ENCODE measurements around the gene EAF1. TPM values are rescaled to one million over a fixed set of nuclear protein-coding genes. Genes with fewer than 3 reads are reported as not detected.
"Not testable (repeated sequence)": the region's sequence is repeated elsewhere in the genome, so short reads cannot be mapped to it uniquely, and the experiment has no call there.

The EAF1 gene
- 10 to 100 TPM; 16.9 to 19.4 (median 18.4) TPM for polyA plus RNA-seq (ENCODE audit: insufficient read length in 4 of 4)

GRCh38 chr3:15427182-15427880 is at the start of gene EAF1, which contains the start of gene METTL6:
EAF1 (plus strand) TSS chr3:15427598; CDS start chr3:15427780, 182 bp downstream.
METTL6 (minus strand) TSS chr3:15427544; CDS start chr3:15426511, 1,033 bp downstream.
- DNase-seq (ENCODE audit: low read depth in 4 of 4, low spot score in 3 of 4): peak; percentile 62 to 74 (median 68)

GRCh38 chr3:15377961-15378791 is 49.2 kb upstream of the EAF1 start:
- peak; percentile 89 to 93 (median 90) for DNase-seq (ENCODE audit: low read depth in 4 of 4, low spot score in 3 of 4)

GRCh38 chr3:15380980-15381890 is 46.2 kb upstream of the EAF1 start:
- no peak for DNase-seq (ENCODE audit: low read depth in 4 of 4, low spot score in 3 of 4)

GRCh38 chr3:15382405-15382923 is 44.9 kb upstream of the EAF1 start:
- no peak for DNase-seq (ENCODE audit: low read depth in 4 of 4, low spot score in 3 of 4)

- no peak for DNase-seq (ENCODE audit: low read depth in 4 of 4, low spot score in 3 of 4)
Measured at GRCh38 chr3:15384510-15385237, 42.7 kb upstream of the EAF1 start.

- not testable (repeated sequence) for DNase-seq (ENCODE audit: low read depth in 4 of 4, low spot score in 3 of 4)
Measured at GRCh38 chr3:15385238-15385695, 42.1 kb upstream of the EAF1 start.

- DNase-seq (ENCODE audit: low read depth in 4 of 4, low spot score in 3 of 4): no peak
Measured at GRCh38 chr3:15385901-15386653, 41.3 kb upstream of the EAF1 start.

GRCh38 chr3:15386654-15386955 is 40.8 kb upstream of the EAF1 start:
- DNase-seq (ENCODE audit: low read depth in 4 of 4, low spot score in 3 of 4): not testable (repeated sequence)

- no peak for DNase-seq (ENCODE audit: low read depth in 4 of 4, low spot score in 3 of 4)
Measured at GRCh38 chr3:15387171-15387581, 40.2 kb upstream of the EAF1 start.

GRCh38 chr3:15387735-15388134 is 39.7 kb upstream of the EAF1 start:
- DNase-seq (ENCODE audit: low read depth in 4 of 4, low spot score in 3 of 4): no peak

GRCh38 chr3:15388335-15388734 is 39.1 kb upstream of the EAF1 start:
- DNase-seq (ENCODE audit: low read depth in 4 of 4, low spot score in 3 of 4): not testable (repeated sequence)

GRCh38 chr3:15390460-15390859 is 36.9 kb upstream of the EAF1 start:
- DNase-seq (ENCODE audit: low read depth in 4 of 4, low spot score in 3 of 4): no peak

- no peak for DNase-seq (ENCODE audit: low read depth in 4 of 4, low spot score in 3 of 4)
Measured at GRCh38 chr3:15391007-15391406, 36.4 kb upstream of the EAF1 start.

- not testable (repeated sequence) for DNase-seq (ENCODE audit: low read depth in 4 of 4, low spot score in 3 of 4)
Measured at GRCh38 chr3:15393252-15393651, 34.1 kb upstream of the EAF1 start.

- DNase-seq (ENCODE audit: low read depth in 4 of 4, low spot score in 3 of 4): peak in 1 of 4 donors; percentile 4
Measured at GRCh38 chr3:15398731-15399133, 28.7 kb upstream of the EAF1 start.

- DNase-seq (ENCODE audit: low read depth in 4 of 4, low spot score in 3 of 4): no peak
Measured at GRCh38 chr3:15399970-15400369, 27.4 kb upstream of the EAF1 start.

- no peak for DNase-seq (ENCODE audit: low read depth in 4 of 4, low spot score in 3 of 4)
Measured at GRCh38 chr3:15401936-15402335, 25.5 kb upstream of the EAF1 start.

GRCh38 chr3:15403495-15403894 is 23.9 kb upstream of the EAF1 start:
- DNase-seq (ENCODE audit: low read depth in 4 of 4, low spot score in 3 of 4): no peak

GRCh38 chr3:15403965-15404364 is 23.4 kb upstream of the EAF1 start:
- no peak for DNase-seq (ENCODE audit: low read depth in 4 of 4, low spot score in 3 of 4)
